HG02610 (cell line): Measurements from ENCODE around the gene PHEX.
"Not testable (repeated sequence)": the region's sequence is repeated elsewhere in the genome, so short reads cannot be mapped to it uniquely, and the experiment has no call there.

Source experiments
- ATAC-seq: cut with Tn5 transposase; IDR thresholded peaks from one replicate; pipeline ENCODE4 v1.9.1; 2021; ENCODE audit warnings: mild to moderate bottlenecking, moderate library complexity; ENCODE audit not compliant: unreplicated experiment

Gene PHEX

DNA sequence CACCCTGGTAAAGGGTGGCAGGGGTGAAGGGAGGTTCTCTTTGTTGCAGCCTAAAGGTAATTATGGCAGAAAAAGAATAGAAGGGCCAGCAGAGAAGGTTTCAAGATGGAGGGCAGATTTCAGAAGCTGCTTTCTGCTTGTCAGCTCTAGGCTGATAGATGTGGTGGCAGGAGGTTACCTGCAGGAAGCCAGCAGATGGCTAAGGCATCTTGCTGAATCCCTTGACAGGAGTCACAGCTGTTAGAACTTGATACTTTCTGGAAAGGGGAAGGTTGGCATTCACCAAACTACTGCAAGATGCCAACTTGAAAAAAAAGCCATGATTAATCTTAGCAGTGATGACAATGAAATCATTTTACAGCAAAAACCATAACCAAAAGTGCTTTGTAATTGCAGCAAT is 171.1 kb downstream of the PHEX start:
- ATAC-seq: no peak

- no peak for ATAC-seq
These were observed 174.7 kb downstream of the PHEX start for GRCh38 chrX:22206781-22207180.

GRCh38 chrX:22220941-22221340 is 188.8 kb downstream of the PHEX start:
- ATAC-seq: no peak

- no peak for ATAC-seq
These were observed 202.3 kb downstream of the PHEX start for GRCh38 chrX:22234380-22234779.

- ATAC-seq: no peak
These were observed 205.4 kb downstream of the PHEX start for GRCh38 chrX:22237479-22237878.

GRCh38 chrX:22246620-22247019 is 214.5 kb downstream of the PHEX start:
- ATAC-seq: no peak

DNA sequence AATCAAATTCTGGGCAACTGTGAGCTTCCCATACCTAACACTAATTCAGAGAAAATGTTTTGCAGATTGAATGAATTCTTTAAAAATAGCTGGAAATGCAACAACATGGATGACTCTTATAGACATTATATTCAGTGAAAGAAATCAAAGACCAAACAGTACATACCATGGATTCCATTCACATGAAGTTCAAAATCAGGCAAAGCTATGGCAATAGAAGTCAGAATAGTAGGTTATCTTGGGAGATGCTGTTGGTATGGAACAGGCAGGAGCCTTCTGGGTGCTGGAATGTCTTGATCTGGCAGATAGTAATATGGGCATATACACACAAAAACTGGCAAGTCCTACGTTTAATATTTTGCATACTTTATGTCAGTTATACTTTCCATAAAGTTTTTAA is 215.0 kb downstream of the PHEX start:
- no peak for ATAC-seq

DNA sequence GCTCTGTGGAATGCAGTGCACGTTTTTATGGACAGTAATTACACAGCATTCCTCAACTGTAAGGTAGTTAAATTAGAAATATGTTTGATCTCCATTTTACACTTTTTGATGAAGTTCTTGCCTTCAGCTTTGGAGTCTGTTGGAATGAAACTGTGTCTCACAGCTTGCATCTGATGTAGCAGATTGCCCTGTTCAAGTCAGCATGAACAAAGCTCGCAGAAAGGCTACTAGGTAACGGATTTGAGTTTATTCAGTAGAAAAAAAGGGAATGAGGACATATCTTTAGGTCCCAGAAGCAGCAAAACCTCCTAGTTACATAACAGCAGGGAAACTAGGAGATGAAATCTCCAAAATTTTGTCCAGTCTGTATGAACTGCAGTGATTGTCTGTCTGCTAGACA is 216.3 kb downstream of the PHEX start:
- no peak for ATAC-seq

GRCh38 chrX:22249371-22249770 is 217.2 kb downstream of the PHEX start:
- ATAC-seq: no peak

- no peak for ATAC-seq
These were observed 236.6 kb downstream of the PHEX start for GRCh38 chrX:22268706-22269105.

- ATAC-seq: no peak
These were observed 240.5 kb downstream of the PHEX start, which contains the start of gene CBLL2 for GRCh38 chrX:22272613-22273012. CBLL2 (plus strand) TSS chrX:22272913; CDS start chrX:22272992, 79 bp downstream.

GRCh38 chrX:22273714-22274317 is 241.7 kb downstream of the PHEX start:
- no peak for ATAC-seq

DNA sequence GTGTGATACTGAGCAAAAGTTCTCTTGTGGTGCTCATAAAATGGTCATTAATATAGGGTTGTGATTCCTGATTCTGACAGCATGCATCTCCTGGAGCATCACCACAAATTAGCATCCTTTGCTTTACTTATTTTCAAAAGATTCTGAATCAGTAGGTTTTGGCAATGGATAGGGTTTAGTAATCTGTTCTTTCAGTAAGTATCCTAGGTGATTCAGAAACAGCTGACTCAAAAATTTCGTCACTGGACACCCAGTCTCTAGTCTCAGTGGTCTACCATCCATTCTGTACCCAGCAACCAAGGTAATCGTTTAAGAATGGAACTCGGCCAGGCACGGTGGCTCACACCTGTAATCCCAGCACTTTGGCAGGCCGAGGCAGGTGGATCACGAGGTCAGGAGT is 244.7 kb downstream of the PHEX start:
- ATAC-seq: no peak

DNA sequence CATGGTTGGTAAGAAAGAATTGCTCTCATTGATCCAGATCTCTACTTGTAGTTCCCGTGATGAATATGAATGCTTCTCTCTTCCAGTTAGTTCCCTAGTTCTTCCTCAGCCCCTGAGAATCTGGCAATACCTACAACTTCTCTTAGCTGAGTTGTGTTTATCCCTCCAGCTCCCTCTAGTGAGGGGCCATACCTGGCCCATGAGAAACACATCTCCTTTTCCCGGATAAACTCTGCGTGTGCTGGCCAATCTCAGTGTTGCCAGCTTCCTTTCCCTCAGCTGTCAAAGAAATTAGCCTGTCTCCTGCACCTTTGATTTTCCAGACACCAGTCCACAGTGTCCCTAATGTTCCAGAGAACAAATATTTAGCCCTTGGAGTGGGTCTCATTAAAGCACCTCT is 246.2 kb downstream of the PHEX start:
- no peak for ATAC-seq

GRCh38 chrX:22289209-22289608 is 257.1 kb downstream of the PHEX start:
- not testable (repeated sequence) for ATAC-seq

DNA sequence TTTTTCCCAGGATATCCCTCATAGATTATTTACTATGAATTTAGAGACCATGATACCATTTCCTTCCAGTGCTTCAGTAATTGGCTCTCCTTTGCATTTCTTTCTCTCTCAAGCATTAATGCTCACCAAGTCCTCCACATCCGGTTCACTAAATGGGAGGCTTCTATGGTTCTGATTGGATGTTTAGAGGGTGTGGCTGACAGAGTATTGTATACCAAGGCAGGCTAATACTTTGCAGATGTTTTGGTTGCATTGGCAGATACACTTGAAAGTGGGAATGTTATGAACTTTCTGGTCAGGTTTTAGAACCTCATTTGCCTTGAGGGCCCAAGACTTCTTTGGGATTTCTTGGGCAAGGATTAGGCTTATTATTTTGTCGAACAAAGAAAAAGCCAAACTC is 264.7 kb downstream of the PHEX start:
- no peak for ATAC-seq

DNA sequence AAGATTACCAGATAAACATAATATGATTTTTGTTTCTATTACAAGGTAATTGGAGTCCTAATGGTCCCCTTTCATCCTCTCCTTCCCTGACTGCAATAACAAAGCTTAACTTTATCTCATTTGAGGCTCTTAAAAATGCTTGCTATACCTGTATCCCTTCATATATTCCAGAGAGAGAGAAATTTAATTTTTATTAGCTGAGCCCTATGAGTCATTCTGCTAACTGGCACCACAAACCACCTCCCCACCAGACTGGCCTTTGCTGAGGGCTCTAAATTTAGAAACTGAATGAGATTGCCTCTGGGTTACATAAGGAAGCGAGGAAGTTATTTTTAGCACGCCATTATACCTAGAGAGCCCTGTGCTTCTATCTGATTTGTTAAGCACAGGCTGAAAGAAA is 268.0 kb downstream of the PHEX start:
- peak; percentile 51 for ATAC-seq
